OCI-LY1 (cell line): Measurements from ENCODE around the gene TMEM18.

ENCODE experiments used
- CTCF ChIP-seq: fragments of 200-600 bp; sonication (generic), shearing (Covaris generic); IDR thresholded peaks from 2 replicates; pipeline ENCODE4 v1.5.1; 2017; ENCODE audit warnings: mild to moderate bottlenecking, antibody characterized with exemption, low read length, moderate library complexity, mixed read lengths
- EZH2 ChIP-seq: fragments of 200-600 bp; sonication (generic), shearing (Covaris generic); IDR thresholded peaks from 2 replicates; pipeline ENCODE4 v1.8.0; 2017; ENCODE audit warnings: borderline replicate concordance, mixed run types, mild to moderate bottlenecking, antibody characterized with exemption, low read length, moderate library complexity, mixed read lengths

GRCh38 chr2:627340-627709 is 49.9 kb downstream of the TMEM18 start:
- TF ChIP-seq CTCF: no peak
- no peak for TF ChIP-seq EZH2
